GM12865 (cell line): ENCODE data around the gene CRCP.

Experiments used
- DNase-seq: peaks from one replicate; pipeline ENCODE4 v3.0.0; 2010; ENCODE audit warnings: low read depth
- H3K4me3 ChIP-seq: 2 replicates; pipeline ENCODE4 v1.5.1; 2011; ENCODE audit warnings: mild to moderate bottlenecking, low read depth, low read length, control low read depth
- CTCF ChIP-seq: IDR thresholded peaks from 2 replicates; pipeline ENCODE4 v1.5.1; 2011; ENCODE audit warnings: low read length, control low read depth, low read depth, inconsistent platforms; ENCODE audit not compliant: insufficient read depth; ENCODE audit errors: missing control alignments

The CRCP gene

GRCh38 chr7:66078067-66078466, 36.6 kb upstream of the CRCP start:
- TF ChIP-seq CTCF = no peak

GRCh38 chr7:66082083-66082482, 32.6 kb upstream of the CRCP start:
- no peak for DNase-seq
- no peak overlapping the region for H3K4me3 ChIP-seq
- TF ChIP-seq CTCF = no peak

More at GRCh38 chr7:66078067-66078466, 36.6 kb upstream of the CRCP start:
- DNase-seq = no peak
- no peak overlapping the region for H3K4me3 ChIP-seq

GRCh38 chr7:66082886-66083415, 31.7 kb upstream of the CRCP start:
- DNase-seq = no peak
- TF ChIP-seq CTCF = no peak
- no peak overlapping the region for H3K4me3 ChIP-seq

GRCh38 chr7:66083677-66084076, 31.0 kb upstream of the CRCP start:
- H3K4me3 ChIP-seq = no peak overlapping the region
- no peak for TF ChIP-seq CTCF

GRCh38 chr7:66088861-66089838, 25.5 kb upstream of the CRCP start:
- no peak overlapping the region for H3K4me3 ChIP-seq
- DNase-seq = no peak
- TF ChIP-seq CTCF = no peak

More at GRCh38 chr7:66083677-66084076, 31.0 kb upstream of the CRCP start:
- DNase-seq = no peak

- TF ChIP-seq CTCF = no peak
- H3K4me3 ChIP-seq = no peak overlapping the region
- no peak for DNase-seq
Measured at GRCh38 chr7:66092654-66093053, 22.0 kb upstream of the CRCP start.
